Calu3 (cell line): Measurements from ENCODE around the gene MBD2. TPM values are rescaled to one million over a fixed set of nuclear protein-coding genes. Genes with fewer than 3 reads are reported as not detected.

ENCODE experiments used
- BruUV-seq: library from RNA; stranded (reverse); fragments of 400-500 nt; replicated peaks from 2 replicates; lab custom pipeline; 2021; lab: Mats Ljungman, UMichigan
- CTCF ChIA-PET: fragments of 300-600 bp; sonication (Branson Sonifier 250); formaldehyde crosslinking; loops from one replicate; lab custom pipeline; 2022; ENCODE audit warnings: antibody characterized with exemption; lab: Charles Lee
- DNase-seq: peaks from one replicate; pipeline ENCODE4 v3.0.0; 2022
- H3K27ac Mint-ChIP-seq: one replicate; pipeline ENCODE4 v1.8.0; 2022; ENCODE audit warnings: mixed read lengths; ENCODE audit not compliant: unreplicated experiment
- H3K27me3 Mint-ChIP-seq: one replicate; pipeline ENCODE4 v1.8.0; 2022; ENCODE audit warnings: mixed read lengths; ENCODE audit not compliant: unreplicated experiment
- H3K36me3 Mint-ChIP-seq: one replicate; pipeline ENCODE4 v1.8.0; 2022; ENCODE audit warnings: mild to moderate bottlenecking, moderate library complexity, mixed read lengths; ENCODE audit not compliant: insufficient read depth, unreplicated experiment
- H3K4me1 Mint-ChIP-seq: one replicate; pipeline ENCODE4 v1.8.0; 2022; ENCODE audit warnings: mild to moderate bottlenecking, low read depth, mixed read lengths; ENCODE audit not compliant: unreplicated experiment
- H3K4me3 Mint-ChIP-seq: one replicate; pipeline ENCODE4 v1.8.0; 2022; ENCODE audit warnings: mild to moderate bottlenecking, low read depth, moderate library complexity, mixed read lengths; ENCODE audit not compliant: unreplicated experiment
- H3K9me3 Mint-ChIP-seq: one replicate; pipeline ENCODE4 v1.8.0; 2022; ENCODE audit warnings: low read depth, mixed read lengths; ENCODE audit not compliant: unreplicated experiment
- CTCF ChIP-seq: fragments of 200-600 bp; IDR thresholded peaks from one replicate; pipeline ENCODE4 v1.8.0; 2022; ENCODE audit warnings: antibody characterized with exemption; ENCODE audit not compliant: unreplicated experiment
- intact Hi-C: fragments of 100-400 bp; cut with micrococcal nuclease; formaldehyde crosslinking; loops from one replicate; pipeline ENCODE4 v1.10.0; 2022; ENCODE audit not compliant: unreplicated experiment
- total RNA-seq: library from RNA; stranded (reverse); gene quantifications from 2 replicates; pipeline ENCODE4 v1.2.3, GENCODE V29; 2022

Gene MBD2
- total RNA-seq, 1 experiment from 2014 or later, result 106 TPM

DNA sequence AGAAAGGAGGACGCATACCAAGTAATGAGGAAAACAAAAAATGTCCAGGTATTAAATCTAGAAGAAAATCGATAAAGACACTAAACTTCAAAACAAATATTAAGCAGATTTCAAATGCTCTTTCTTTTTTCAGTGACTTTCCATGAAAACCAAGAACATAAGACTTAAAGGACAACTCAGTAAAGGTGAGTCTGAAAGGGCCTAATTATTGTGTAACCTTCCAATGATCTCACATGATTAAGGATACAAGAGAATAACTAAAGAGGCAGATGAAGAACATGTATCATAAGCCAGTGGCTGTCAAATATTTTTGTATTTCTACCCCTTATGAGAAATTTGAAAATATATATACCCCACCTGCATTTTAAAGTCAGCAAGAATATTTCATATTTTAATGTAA lies 30.7 kb downstream of the MBD2 start:
- no peak overlapping the region for H3K4me3 Mint-ChIP-seq
- H3K27me3 Mint-ChIP-seq, result no peaks in the 10 kb centered on the region
- peaks cover 5% of the 10 kb centered on the region for H3K36me3 Mint-ChIP-seq
- CTCF ChIA-PET, result no interaction called here
- peaks cover 46% of the 10 kb centered on the region for H3K4me1 Mint-ChIP-seq
- intact Hi-C loops, result no loop called here
- TF ChIP-seq CTCF, result no peak
- H3K9me3 Mint-ChIP-seq, result no peaks in the 10 kb centered on the region
- no TSS peak for BruUV-seq
- no peak for DNase-seq
- H3K27ac Mint-ChIP-seq, result no peak overlapping the region

- Mint-ChIP-seq H3K27me3 (no peaks in the 10 kb centered on the region), H3K27ac (peak overlapping the region; percentile 85), H3K4me1 (peaks cover 42% of the 10 kb centered on the region), H3K4me3 (peak overlapping the region; percentile 18), H3K36me3 (peaks cover 9% of the 10 kb centered on the region), H3K9me3 (no peaks in the 10 kb centered on the region)
- no peak for DNase-seq
- BruUV-seq, result no TSS peak
- no peak for TF ChIP-seq CTCF
- CTCF ChIA-PET, result no interaction called here
- intact Hi-C loops, result no loop called here
These were observed 31.6 kb downstream of the MBD2 start for GRCh38 chr18:54192900-54193299.

DNA sequence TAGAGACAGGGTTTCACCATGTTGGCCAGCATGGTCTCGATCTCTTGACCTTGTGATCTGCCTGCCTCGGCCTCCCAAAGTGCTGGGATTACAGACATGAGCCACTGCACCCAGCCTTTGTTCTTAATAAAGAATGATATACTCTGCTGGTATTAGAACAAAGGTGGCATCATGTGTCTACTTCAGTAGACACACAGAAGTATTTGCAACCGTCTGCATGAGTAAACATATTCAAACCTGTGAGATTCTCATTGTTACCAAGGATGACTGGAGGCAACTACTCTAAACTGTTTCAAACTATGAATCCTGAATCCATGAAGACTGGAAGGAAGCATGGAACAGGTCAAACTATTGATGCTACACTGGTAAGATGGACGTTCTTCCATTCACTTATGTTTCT lies 32.1 kb downstream of the MBD2 start:
- H3K4me1 Mint-ChIP-seq, result peaks cover 37% of the 10 kb centered on the region
- TF ChIP-seq CTCF, result no peak
- no peaks in the 10 kb centered on the region for H3K27me3 Mint-ChIP-seq
- intact Hi-C loops, result no loop called here
- H3K36me3 Mint-ChIP-seq, result peaks cover 13% of the 10 kb centered on the region
- CTCF ChIA-PET, result no interaction called here
- peak overlapping the region; percentile 18 for H3K4me3 Mint-ChIP-seq
- H3K9me3 Mint-ChIP-seq, result no peaks in the 10 kb centered on the region
- DNase-seq, result no peak
- peak overlapping the region; percentile 85 for H3K27ac Mint-ChIP-seq
- BruUV-seq, result no TSS peak

- no peak for DNase-seq
- BruUV-seq, result no TSS peak
- no peaks in the 10 kb centered on the region for H3K9me3 Mint-ChIP-seq
- no peaks in the 10 kb centered on the region for H3K27me3 Mint-ChIP-seq
- H3K4me1 Mint-ChIP-seq, result peaks cover 29% of the 10 kb centered on the region
- no peak overlapping the region for H3K4me3 Mint-ChIP-seq
- intact Hi-C loops, result no loop called here
- CTCF ChIA-PET, result no interaction called here
- no peak overlapping the region for H3K27ac Mint-ChIP-seq
- TF ChIP-seq CTCF, result no peak
- H3K36me3 Mint-ChIP-seq, result peaks cover 13% of the 10 kb centered on the region
These were observed 33.1 kb downstream of the MBD2 start for GRCh38 chr18:54191352-54191751.
